Kidney epithelial cell (primary cell): ENCODE results near the gene SUN2. TPM values are rescaled to one million over a fixed set of nuclear protein-coding genes. Genes with fewer than 3 reads are reported as not detected.
A peak's percentile ranks its signal among the peaks of the same experiment; 100 is the strongest.

Experiments
- DNase-seq: peaks from one replicate; pipeline ENCODE4 v3.0.0-alpha.2; 2010; ENCODE audit warnings: low read depth
- H3K27me3 ChIP-seq: 2 replicates; pipeline ENCODE4 v1.6.0; 2011; ENCODE audit warnings: low read length; ENCODE audit not compliant: control insufficient read depth, insufficient read depth
- H3K36me3 ChIP-seq: 2 replicates; pipeline ENCODE4 v1.5.1; 2011; ENCODE audit warnings: low read length; ENCODE audit not compliant: control insufficient read depth, insufficient read depth
- H3K4me3 ChIP-seq: 2 replicates; pipeline ENCODE4 v1.5.1; 2011; ENCODE audit warnings: low read depth, mild to moderate bottlenecking, control low read depth, low read length
- CTCF ChIP-seq: IDR thresholded peaks from 2 replicates; pipeline ENCODE4 v1.5.1; 2011; ENCODE audit warnings: mild to moderate bottlenecking, moderate library complexity, low read length, control low read depth, inconsistent platforms; ENCODE audit not compliant: insufficient read depth, poor library complexity, severe bottlenecking
- total RNA-seq: library from RNA; depleted of rRNA; stranded (reverse); fragments of >200 nt; gene quantifications from 2 replicates; pipeline ENCODE4 v1.2.3, GENCODE V29; 2015

SUN2 gene
- total RNA-seq, 1 donor from 2014 or later, result 105 TPM

- H3K36me3 ChIP-seq, result no peaks in the 10 kb centered on the region
- no peaks in the 10 kb centered on the region for H3K27me3 ChIP-seq
- no peak for TF ChIP-seq CTCF
- no peak overlapping the region for H3K4me3 ChIP-seq
- DNase-seq, result peak; percentile 41
Measured at GRCh38 chr22:38788021-38788816, 32.4 kb upstream of the SUN2 start.

- no peaks in the 10 kb centered on the region for H3K27me3 ChIP-seq
- no peak for DNase-seq
- TF ChIP-seq CTCF, result no peak
- no peak overlapping the region for H3K4me3 ChIP-seq
- H3K36me3 ChIP-seq, result no peaks in the 10 kb centered on the region
Measured at GRCh38 chr22:38786631-38787030, 30.8 kb upstream of the SUN2 start.

GRCh38 chr22:38784856-38785255, 29.1 kb upstream of the SUN2 start:
- TF ChIP-seq CTCF, result no peak
- Histone ChIP-seq H3K27me3 (no peaks in the 10 kb centered on the region), H3K4me3 (no peak overlapping the region), H3K36me3 (no peaks in the 10 kb centered on the region)
- no peak for DNase-seq

- TF ChIP-seq CTCF, result no peak
Measured at GRCh38 chr22:38784035-38784434, 28.2 kb upstream of the SUN2 start.

GRCh38 chr22:38783095-38783615, 27.4 kb upstream of the SUN2 start:
- TF ChIP-seq CTCF, result no peak
- Histone ChIP-seq H3K36me3 (no peaks in the 10 kb centered on the region), H3K4me3 (no peak overlapping the region), H3K27me3 (no peaks in the 10 kb centered on the region)
- no peak for DNase-seq

More at GRCh38 chr22:38784035-38784434, 28.2 kb upstream of the SUN2 start:
- DNase-seq, result no peak
- H3K4me3 ChIP-seq, result no peak overlapping the region
- H3K27me3 ChIP-seq, result no peaks in the 10 kb centered on the region
- H3K36me3 ChIP-seq, result no peaks in the 10 kb centered on the region
